Coronary artery (tissue), 2 donors: ENCODE data around the gene NR5A2.
"Not testable (repeated sequence)": the region's sequence is repeated elsewhere in the genome, so short reads cannot be mapped to it uniquely, and the experiment has no call there.

Source experiments
- DNase-seq: peaks from one replicate; pipeline ENCODE4 v3.0.0-alpha.2; 2017; ENCODE audit warnings: low spot score
- H3K27ac ChIP-seq, 2 donors: fragments of 200-600 bp; sonication (generic); one replicate each; pipeline ENCODE4 v1.5.1; 2016 to 2019
- H3K4me3 ChIP-seq: fragments of 200-600 bp; sonication (generic); 2 replicates; pipeline ENCODE4 v1.5.1; 2016; ENCODE audit warnings: mild to moderate bottlenecking, moderate library complexity
- TF ChIP-seq, protein P1 (sequence below): fragments of 200-600 bp; sonication (generic); IDR thresholded peaks from one replicate; pipeline ENCODE4 v1.5.1; 2019; ENCODE audit warnings: antibody characterized with exemption

The NR5A2 gene

DNA sequence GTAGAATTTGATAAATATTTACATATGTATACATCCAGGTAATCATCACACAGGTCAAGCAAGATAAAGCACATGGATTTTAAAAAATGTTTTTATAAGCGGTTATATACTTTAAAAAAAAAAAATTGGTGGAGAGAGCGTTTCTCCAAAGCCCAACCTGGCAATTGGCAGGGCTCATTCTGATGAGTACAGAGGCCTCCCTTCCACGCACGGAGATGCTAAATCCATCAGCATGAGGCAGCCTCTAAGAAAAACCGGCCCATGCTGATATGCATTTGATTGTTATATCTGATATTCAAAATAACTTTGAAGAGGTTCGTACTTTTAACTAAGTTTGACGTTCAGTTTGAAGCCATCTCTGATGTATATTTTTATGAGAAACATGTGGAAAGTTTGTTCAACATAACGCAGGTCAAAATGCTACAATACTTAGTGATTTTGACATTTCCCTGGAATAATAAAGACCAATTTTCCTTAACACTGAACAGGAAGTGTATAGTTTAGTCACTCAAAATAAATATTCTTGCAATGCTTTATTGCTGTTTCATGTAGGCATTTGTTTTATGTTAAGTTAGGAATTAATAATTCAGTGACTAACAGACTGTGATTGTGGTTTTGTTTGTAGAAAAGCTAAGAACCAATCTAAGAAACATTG lies 151.7 kb downstream of the NR5A2 start:
- no peak overlapping the region for H3K27ac ChIP-seq
- DNase-seq = no peak
- no peak overlapping the region for H3K4me3 ChIP-seq
- TF ChIP-seq, protein P1, sequence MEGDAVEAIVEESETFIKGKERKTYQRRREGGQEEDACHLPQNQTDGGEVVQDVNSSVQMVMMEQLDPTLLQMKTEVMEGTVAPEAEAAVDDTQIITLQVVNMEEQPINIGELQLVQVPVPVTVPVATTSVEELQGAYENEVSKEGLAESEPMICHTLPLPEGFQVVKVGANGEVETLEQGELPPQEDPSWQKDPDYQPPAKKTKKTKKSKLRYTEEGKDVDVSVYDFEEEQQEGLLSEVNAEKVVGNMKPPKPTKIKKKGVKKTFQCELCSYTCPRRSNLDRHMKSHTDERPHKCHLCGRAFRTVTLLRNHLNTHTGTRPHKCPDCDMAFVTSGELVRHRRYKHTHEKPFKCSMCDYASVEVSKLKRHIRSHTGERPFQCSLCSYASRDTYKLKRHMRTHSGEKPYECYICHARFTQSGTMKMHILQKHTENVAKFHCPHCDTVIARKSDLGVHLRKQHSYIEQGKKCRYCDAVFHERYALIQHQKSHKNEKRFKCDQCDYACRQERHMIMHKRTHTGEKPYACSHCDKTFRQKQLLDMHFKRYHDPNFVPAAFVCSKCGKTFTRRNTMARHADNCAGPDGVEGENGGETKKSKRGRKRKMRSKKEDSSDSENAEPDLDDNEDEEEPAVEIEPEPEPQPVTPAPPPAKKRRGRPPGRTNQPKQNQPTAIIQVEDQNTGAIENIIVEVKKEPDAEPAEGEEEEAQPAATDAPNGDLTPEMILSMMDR = no peak

DNA sequence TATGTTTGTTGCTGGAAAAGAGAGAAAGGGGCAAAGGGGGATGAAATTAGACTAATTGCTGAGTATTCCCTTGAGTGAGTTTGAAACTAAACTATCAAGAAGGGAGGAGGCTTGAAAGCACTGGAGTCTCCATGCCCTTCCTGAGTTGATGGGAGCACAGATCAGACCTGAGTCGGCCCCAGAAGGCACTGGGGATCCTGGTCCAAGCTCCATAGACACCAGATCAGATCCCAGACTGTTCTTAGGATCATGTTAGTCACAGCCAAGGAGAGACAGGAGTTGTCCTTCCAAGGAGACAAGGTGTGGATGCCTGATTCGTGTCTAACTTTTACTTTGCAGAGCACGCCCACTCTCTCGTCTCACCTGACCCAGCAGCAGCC lies 152.3 kb downstream of the NR5A2 start:
- Histone ChIP-seq H3K27ac (no peak overlapping the region), H3K4me3 (no peak overlapping the region)
- DNase-seq = no peak
- TF ChIP-seq, protein P1 = no peak

DNA sequence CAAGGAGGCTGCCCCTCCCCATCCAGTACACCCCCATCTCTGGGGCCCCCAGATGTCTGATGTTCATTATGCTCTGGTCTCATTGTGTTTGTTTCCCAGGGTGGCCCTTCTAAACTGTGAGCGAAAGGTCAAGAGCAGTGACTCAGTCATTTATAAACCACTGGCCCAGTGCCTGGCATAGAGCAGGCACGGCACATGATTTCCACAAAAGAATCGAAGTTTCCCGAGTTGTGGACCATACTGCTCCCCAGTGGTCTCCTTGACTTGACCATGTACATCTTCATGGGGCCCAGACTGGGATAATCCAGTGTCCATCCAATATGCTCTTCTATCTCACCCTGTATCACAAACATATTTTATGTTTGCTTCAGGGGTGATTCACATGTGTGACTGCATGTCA lies 153.3 kb downstream of the NR5A2 start:
- Histone ChIP-seq H3K4me3 (no peak overlapping the region), H3K27ac (no peak overlapping the region)
- TF ChIP-seq, protein P1 = no peak
- no peak for DNase-seq

DNA sequence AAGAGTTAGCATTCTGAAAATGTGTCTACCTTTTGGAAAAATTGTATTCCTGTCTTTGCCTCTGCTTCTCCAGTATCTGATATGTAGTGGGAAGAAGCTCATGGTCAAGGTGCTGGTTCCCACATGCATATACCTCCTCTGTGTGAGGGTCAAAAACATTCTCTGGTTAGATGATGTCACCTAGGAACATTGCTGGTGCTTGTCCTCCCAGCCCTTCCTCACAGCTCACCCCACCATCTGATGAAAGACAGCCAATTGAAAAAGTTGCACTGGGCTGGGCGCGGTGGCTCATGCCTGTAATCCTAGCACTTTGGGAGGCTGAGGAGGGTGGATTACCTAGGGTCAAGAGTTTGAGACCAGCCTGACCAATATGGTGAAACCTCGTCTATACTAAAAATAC lies 154.4 kb downstream of the NR5A2 start:
- DNase-seq = no peak
- TF ChIP-seq, protein P1 = no peak

DNA sequence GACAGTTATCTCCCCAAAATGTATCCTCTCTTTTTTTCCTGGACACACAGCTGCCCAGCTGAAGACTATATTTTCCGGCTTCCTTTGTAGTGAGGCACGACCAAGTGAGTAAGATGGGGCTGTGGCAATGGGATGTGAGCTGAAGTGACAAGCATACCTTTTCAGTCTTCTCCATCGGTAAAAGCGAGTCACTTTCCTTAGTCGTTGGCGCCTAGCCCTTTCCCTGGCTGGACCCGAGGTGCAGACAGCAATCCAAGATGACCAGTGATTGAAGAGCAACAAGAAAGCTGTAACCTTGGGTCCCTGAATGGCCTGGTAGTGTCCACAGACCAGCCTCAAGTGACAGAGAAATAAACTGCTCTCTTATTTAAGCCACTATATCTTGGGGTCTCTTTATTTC lies 155.2 kb downstream of the NR5A2 start:
- DNase-seq = no peak
- H3K4me3 ChIP-seq = no peak overlapping the region
- no peak overlapping the region for H3K27ac ChIP-seq
- TF ChIP-seq, protein P1 = no peak

More for the DNA sequence above, 154.4 kb downstream of the NR5A2 start:
- H3K27ac ChIP-seq = no peak overlapping the region
- H3K4me3 ChIP-seq = no peak overlapping the region

DNA sequence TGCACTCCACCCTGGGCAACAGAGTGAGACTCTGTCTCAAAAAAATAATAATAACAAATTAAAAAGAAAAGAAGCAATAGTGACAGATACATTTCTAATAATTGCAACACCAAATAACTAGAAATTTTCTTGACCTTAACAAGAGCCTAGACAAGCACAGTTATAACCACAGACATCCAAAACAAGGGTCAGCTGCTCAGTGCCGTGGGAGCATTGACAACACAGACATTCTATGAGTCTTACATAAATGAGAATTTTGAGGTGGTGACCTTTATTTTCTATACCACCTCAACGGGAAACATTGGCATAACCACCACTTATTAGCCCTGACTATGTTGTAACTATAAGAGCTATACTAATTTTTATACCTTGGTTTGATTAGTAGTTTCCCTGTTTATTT lies 156.1 kb downstream of the NR5A2 start:
- Histone ChIP-seq H3K27ac (no peak overlapping the region), H3K4me3 (no peak overlapping the region)
- TF ChIP-seq, protein P1 = no peak
- DNase-seq = no peak

DNA sequence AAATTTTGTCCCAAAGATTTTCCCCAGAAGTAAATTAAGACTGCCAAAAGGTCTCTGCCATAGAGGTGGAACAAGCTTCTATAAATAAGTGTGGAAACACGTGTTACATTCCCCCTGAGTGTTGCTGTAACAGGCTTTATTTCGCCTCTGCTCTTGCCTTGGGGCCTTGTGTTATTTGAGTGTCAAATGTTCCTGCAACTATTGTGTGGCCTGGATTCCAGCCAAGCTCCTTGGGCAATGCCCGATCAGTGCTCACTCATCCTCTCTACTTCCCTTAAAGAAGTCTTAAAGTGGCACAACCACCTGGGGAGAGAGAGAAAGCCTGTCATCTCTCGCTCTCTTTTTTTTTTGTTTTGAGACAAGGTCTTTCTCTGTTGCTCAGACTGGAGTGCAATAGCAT lies 156.7 kb downstream of the NR5A2 start:
- TF ChIP-seq, protein P1 = no peak
- DNase-seq = no peak
- H3K27ac ChIP-seq = no peak overlapping the region
- no peak overlapping the region for H3K4me3 ChIP-seq

DNA sequence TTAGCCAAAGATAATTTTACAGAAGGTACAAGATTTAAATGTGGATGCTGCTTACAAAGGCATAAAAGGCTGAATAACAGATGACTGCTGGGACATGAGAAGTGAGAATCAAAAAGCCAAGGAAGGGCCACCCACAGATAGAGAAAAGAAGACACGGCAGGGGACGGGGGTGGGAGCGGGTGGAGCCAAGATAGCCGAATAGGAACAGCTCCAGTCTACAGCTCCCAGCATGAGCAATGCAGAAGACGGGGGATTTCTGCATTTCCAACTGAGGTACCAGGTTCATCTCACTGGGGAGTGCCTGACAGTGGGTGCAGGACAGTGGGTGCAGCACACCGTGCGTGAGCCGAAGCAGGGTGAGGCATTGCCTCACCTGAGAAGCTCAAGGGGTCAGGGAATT lies 157.7 kb downstream of the NR5A2 start:
- not testable (repeated sequence) for DNase-seq

DNA sequence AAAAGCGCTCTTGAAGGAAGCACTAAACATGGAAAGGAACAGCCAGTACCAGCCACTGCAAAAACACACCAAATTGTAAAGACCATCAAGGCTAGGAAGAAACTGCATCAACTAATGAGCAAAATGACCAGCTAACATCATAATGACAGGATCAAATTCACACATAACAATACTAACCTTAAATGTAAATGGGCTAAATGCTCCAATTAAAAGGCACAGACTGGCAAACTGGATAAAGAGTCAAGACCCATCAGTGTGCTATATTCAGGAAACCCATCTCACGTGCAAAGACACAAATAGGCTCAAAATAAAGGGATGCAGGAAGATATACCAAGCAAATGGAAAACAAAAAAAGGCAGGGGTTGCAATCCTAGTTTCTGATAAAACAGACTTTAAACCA lies 159.8 kb downstream of the NR5A2 start:
- not testable (repeated sequence) for H3K27ac ChIP-seq, H3K4me3 ChIP-seq, DNase-seq

More for the DNA sequence above, 157.7 kb downstream of the NR5A2 start:
- H3K4me3 ChIP-seq, H3K27ac ChIP-seq: not testable (repeated sequence)
